Naive thymus-derived CD4-positive, alpha-beta T cell (primary cell): Measurements from ENCODE around the gene TRAM2. TPM values are rescaled to one million over a fixed set of nuclear protein-coding genes. Genes with fewer than 3 reads are reported as not detected.

Experiments used
- ATAC-seq: fragments of 150-1000 bp; cut with Tn5 transposase; 2 replicates; pipeline ENCODE4 v1.10.0; 2021; ENCODE audit warnings: mild to moderate bottlenecking, moderate library complexity
- CTCF ChIA-PET: fragments of 350-600 bp; sonication (Branson Sonifier 250); formaldehyde crosslinking; loops from one replicate; lab custom pipeline; 2021; ENCODE audit warnings: antibody characterized with exemption; lab: Charles Lee
- POLR2A ChIA-PET: fragments of 350-600 bp; sonication (Branson Sonifier 250); formaldehyde crosslinking; loops from one replicate; lab custom pipeline; 2021; ENCODE audit warnings: antibody characterized with exemption, inconsistent platforms; lab: Charles Lee
- DNase-seq, 9 donors: peaks; one replicate each; pipeline versions ENCODE4 v3.0.0 to v3.0.0-alpha.2; 2020 to 2022; ENCODE audit warnings: mixed read lengths in 1 of 9
- H3K27ac ChIP-seq: one replicate; pipeline ENCODE4 v1.7.0; 2013; ENCODE audit warnings: mild to moderate bottlenecking, low read depth, low read length, moderate library complexity
- H3K27me3 ChIP-seq, 2 donors: one replicate each; pipeline ENCODE4 v1.7.0; 2013; ENCODE audit warnings: low read length in 2 of 2, mild to moderate bottlenecking in 2 of 2, moderate library complexity in 2 of 2; ENCODE audit not compliant: control insufficient read depth in 2 of 2, insufficient read depth in 2 of 2
- H3K36me3 ChIP-seq, 3 experiments: 1 replicate in 2 of 3; 2 replicates in 1 of 3; pipeline ENCODE4 v1.7.0; 2013; ENCODE audit warnings: low read length in 3 of 3, mild to moderate bottlenecking in 3 of 3, moderate library complexity in 1 of 3; ENCODE audit not compliant: insufficient read depth in 3 of 3, control insufficient read depth in 2 of 3
- H3K4me1 ChIP-seq, 2 donors: one replicate each; pipeline ENCODE4 v1.7.0; 2013; ENCODE audit warnings: low read length in 2 of 2, mild to moderate bottlenecking in 2 of 2, moderate library complexity in 1 of 2; ENCODE audit not compliant: control insufficient read depth in 2 of 2, insufficient read depth in 2 of 2
- H3K4me3 ChIP-seq: 2 replicates; pipeline ENCODE4 v1.7.0; 2013; ENCODE audit warnings: mild to moderate bottlenecking, low read length
- H3K9me3 ChIP-seq, 3 experiments: 1 replicate in 2 of 3; 2 replicates in 1 of 3; pipeline ENCODE4 v1.7.0; 2013; ENCODE audit warnings: low read length in 3 of 3; ENCODE audit not compliant: control insufficient read depth in 2 of 3
- H3K27ac Mint-ChIP-seq, 9 donors: one replicate each; pipeline ENCODE4 v1.8.0; 2020 to 2022; ENCODE audit warnings: mixed read lengths in 9 of 9, mild to moderate bottlenecking in 8 of 9, moderate library complexity in 5 of 9, inconsistent platforms in 2 of 9
- H3K27me3 Mint-ChIP-seq, 5 donors: one replicate each; pipeline ENCODE4 v1.8.0; 2021 to 2022; ENCODE audit warnings: mixed read lengths in 5 of 5, mild to moderate bottlenecking in 1 of 5
- H3K36me3 Mint-ChIP-seq, 5 donors: one replicate each; pipeline ENCODE4 v1.8.0; 2020 to 2022; ENCODE audit warnings: mixed read lengths in 5 of 5, mild to moderate bottlenecking in 3 of 5, inconsistent platforms in 1 of 5
- H3K4me1 Mint-ChIP-seq, 7 donors: one replicate each; pipeline ENCODE4 v1.8.0; 2020 to 2022; ENCODE audit warnings: mixed read lengths in 7 of 7, mild to moderate bottlenecking in 3 of 7, inconsistent platforms in 1 of 7
- H3K4me3 Mint-ChIP-seq, 10 donors: one replicate each; pipeline ENCODE4 v1.8.0; 2020 to 2022; ENCODE audit warnings: mild to moderate bottlenecking in 10 of 10, mixed read lengths in 10 of 10, moderate library complexity in 6 of 10, inconsistent platforms in 2 of 10
- H3K9me3 Mint-ChIP-seq, 11 donors: one replicate each; pipeline ENCODE4 v1.8.0; 2020 to 2022; ENCODE audit warnings: mixed read lengths in 11 of 11, mild to moderate bottlenecking in 4 of 11, inconsistent platforms in 1 of 11, moderate library complexity in 1 of 11
- intact Hi-C, 2 donors: fragments of 100-400 bp; cut with micrococcal nuclease; formaldehyde crosslinking; loops; one replicate each; pipeline ENCODE4 v1.15.1; 2023
- polyA plus RNA-seq, 2 donors: library from polyadenylated mRNA; unstranded; fragments of 300-500 nt; fragmentation: Illumina TruSeq; gene quantifications; one replicate each; pipeline ENCODE4 v1.2.3, GENCODE V29; 2021
- total RNA-seq, 6 experiments: library from RNA in 5 of 6; stranded (reverse) in 5 of 6; gene quantifications; 1 replicate in 5 of 6; 2 replicates in 1 of 6; pipeline ENCODE4 v1.2.3 and lab custom pipeline; 2021 to 2026

TRAM2 gene
- total and polyA plus RNA-seq, 7 experiments from 2014 or later: 3.2 to 10.9 (median 10.3) TPM

DNA sequence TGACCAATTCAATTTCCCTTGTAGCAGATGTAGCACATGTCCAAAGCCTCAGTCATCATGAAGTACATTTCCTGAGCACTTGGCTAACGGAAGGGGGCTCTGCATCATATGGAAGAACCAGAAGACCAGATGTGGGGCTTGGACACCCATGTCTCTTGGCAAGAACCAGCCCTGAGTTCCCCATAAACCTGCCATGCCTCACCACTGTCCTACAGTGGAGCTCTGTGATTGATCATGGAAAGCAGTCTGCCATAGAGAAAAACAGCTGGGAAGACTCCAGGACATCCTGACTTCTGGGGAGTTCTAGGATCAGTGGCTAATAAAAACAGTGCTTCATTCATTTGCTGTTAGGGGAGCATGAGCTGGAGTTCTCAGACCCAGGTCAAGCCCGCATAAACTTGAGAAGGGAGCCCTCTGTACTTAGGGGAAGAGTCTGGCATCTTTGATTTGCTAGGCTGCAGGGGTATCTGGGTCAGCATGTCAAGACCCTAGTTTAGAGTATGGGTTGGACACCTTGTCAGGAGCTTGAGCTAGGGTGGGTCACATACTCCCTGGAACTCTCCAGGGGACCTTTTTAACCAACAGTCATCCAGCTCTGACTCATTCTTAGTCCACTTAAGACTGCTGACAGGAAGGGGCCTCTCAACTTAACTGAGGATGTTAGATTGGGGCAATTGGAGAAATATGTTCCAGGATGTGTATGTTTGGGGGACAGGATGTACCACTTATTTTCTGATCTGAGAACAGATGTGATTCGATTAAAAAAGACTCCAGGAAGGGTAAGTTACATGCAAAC lies 26.3 kb upstream of the TRAM2 start:
- H3K4me3 Mint-ChIP-seq: no peak overlapping the region
- H3K27ac Mint-ChIP-seq: no peak overlapping the region
- Histone ChIP-seq H3K36me3 (no peaks in the 10 kb centered on the region), H3K27ac (no peak overlapping the region), H3K9me3 (no peaks in the 10 kb centered on the region), H3K27me3 (no peaks in the 10 kb centered on the region), H3K4me1 (no peaks in the 10 kb centered on the region), H3K4me3 (no peak overlapping the region)
- ATAC-seq (no peak), DNase-seq (no peak)
- H3K27me3 Mint-ChIP-seq: peaks cover 0 to 17% (median 6%) of the 10 kb centered on the region in 5 donors
- ChIA-PET CTCF (no interaction called here), POLR2A (no interaction called here)
- intact Hi-C loops: no loop called here
- no peaks in the 10 kb centered on the region for H3K36me3 Mint-ChIP-seq
- H3K9me3 Mint-ChIP-seq: peaks cover 0 to 5% (median 0%) of the 10 kb centered on the region in 11 donors
- H3K4me1 Mint-ChIP-seq: peaks cover 0 to 7% (median 0%) of the 10 kb centered on the region in 7 donors

- Mint-ChIP-seq H3K36me3 (no peaks in the 10 kb centered on the region), H3K27ac (no peak overlapping the region), H3K9me3 (no peaks in the 10 kb centered on the region), H3K27me3 (peaks cover 0 to 9% (median 6%) of the 10 kb centered on the region in 5 donors), H3K4me1 (peaks cover 6 to 27% (median 10%) of the 10 kb centered on the region in 7 donors), H3K4me3 (no peak overlapping the region)
- Histone ChIP-seq H3K4me1 (no peaks in the 10 kb centered on the region), H3K4me3 (no peak overlapping the region), H3K27ac (no peak overlapping the region), H3K9me3 (no peaks in the 10 kb centered on the region), H3K36me3 (no peaks in the 10 kb centered on the region), H3K27me3 (no peaks in the 10 kb centered on the region)
- intact Hi-C loops: loop anchor here (1.0 to 5.0 kb wide), 3 partner anchors 182 to 312 kb away; no protein-coding TSS in a partner anchor
- DNase-seq (no peak), ATAC-seq (no peak)
- ChIA-PET POLR2A (no interaction called here), CTCF (interaction anchor here (1.0 to 2.0 kb wide), 2 partner anchors 54 to 180 kb away, joined by 3 to 9 read pairs; no protein-coding TSS in a partner anchor)
Observed at GRCh38 chr6:52598824-52599190, 21.9 kb upstream of the TRAM2 start.

DNA sequence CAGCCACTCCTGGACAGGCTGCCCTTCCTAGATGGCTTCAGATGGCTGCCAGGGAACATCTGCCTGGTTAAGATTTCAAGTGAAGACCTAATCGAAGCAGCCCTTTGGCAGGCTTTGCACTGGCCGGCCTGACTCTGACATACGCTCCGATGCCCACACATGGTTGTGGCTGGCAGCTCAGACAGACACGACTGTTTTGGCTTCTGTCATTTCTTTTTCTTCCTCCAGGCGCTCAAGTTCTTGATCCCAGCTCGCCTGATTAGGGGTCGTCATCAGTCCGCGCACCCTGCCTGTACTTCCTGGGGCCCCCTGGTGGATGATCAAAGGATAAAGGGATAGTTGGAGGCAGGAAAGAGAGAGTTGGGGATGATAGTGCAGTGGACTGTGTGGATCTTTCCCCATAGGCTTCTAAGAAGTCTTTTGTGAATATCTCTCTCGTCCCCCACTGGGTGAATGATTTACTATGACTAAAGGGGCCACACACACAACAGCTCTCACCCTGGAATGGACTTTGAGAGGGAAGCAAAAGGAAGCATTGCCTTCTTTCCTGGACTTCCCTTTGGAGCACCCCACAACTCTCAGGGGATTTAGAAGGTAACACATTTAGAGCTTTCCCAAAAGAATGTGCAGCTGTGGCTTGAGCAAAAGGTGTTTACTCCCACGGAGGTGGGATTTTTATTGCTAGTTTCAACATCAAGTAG lies 21.4 kb upstream of the TRAM2 start:
- intact Hi-C loops: loop anchor here (1.0 to 5.0 kb wide), 3 partner anchors 181 to 311 kb away; no protein-coding TSS in a partner anchor
- Mint-ChIP-seq H3K27ac (peak overlapping the region in 1 of 9 donors; percentile 32), H3K27me3 (peaks cover 0 to 9% (median 6%) of the 10 kb centered on the region in 5 donors), H3K36me3 (no peaks in the 10 kb centered on the region), H3K4me3 (no peak overlapping the region), H3K9me3 (no peaks in the 10 kb centered on the region), H3K4me1 (peaks cover 6 to 23% (median 10%) of the 10 kb centered on the region in 7 donors)
- DNase-seq (peak in 2 of 9 donors; percentile 8 to 9), ATAC-seq (peak; percentile 38)
- no peak overlapping the region for H3K4me3 ChIP-seq
- H3K27me3 ChIP-seq: no peaks in the 10 kb centered on the region
- ChIA-PET CTCF (interaction anchor here (0.8 to 2.0 kb wide), 2 partner anchors 180 to 183 kb away, joined by 3 to 9 read pairs; no protein-coding TSS in a partner anchor), POLR2A (no interaction called here)
- H3K36me3 ChIP-seq: no peaks in the 10 kb centered on the region
- no peaks in the 10 kb centered on the region for H3K4me1 ChIP-seq
- H3K9me3 ChIP-seq: no peaks in the 10 kb centered on the region
- no peak overlapping the region for H3K27ac ChIP-seq

GRCh38 chr6:52597738-52598122 lies 20.9 kb upstream of the TRAM2 start:
- Mint-ChIP-seq H3K27ac (no peak overlapping the region), H3K4me3 (no peak overlapping the region), H3K36me3 (no peaks in the 10 kb centered on the region), H3K9me3 (no peaks in the 10 kb centered on the region), H3K27me3 (peaks cover 0 to 9% (median 6%) of the 10 kb centered on the region in 5 donors), H3K4me1 (peaks cover 6 to 21% (median 10%) of the 10 kb centered on the region in 7 donors)
- CTCF ChIA-PET: interaction anchor here (0.7 to 2.0 kb wide), 3 partner anchors 179 to 429 kb away, joined by 3 to 9 read pairs (median 3); no protein-coding TSS in a partner anchor
- Histone ChIP-seq H3K27me3 (no peaks in the 10 kb centered on the region), H3K9me3 (no peaks in the 10 kb centered on the region), H3K27ac (no peak overlapping the region), H3K4me1 (no peaks in the 10 kb centered on the region), H3K4me3 (no peak overlapping the region), H3K36me3 (no peaks in the 10 kb centered on the region)
- POLR2A ChIA-PET: no interaction called here
- DNase-seq (no peak), ATAC-seq (no peak)
- intact Hi-C loops: loop anchor here (1.0 to 5.0 kb wide), 3 partner anchors 180 to 311 kb away; no protein-coding TSS in a partner anchor

GRCh38 chr6:52596371-52597028 lies 19.6 kb upstream of the TRAM2 start:
- no peaks in the 10 kb centered on the region for H3K36me3 Mint-ChIP-seq
- peaks cover 6 to 21% (median 10%) of the 10 kb centered on the region in 7 donors for H3K4me1 Mint-ChIP-seq
- no peaks in the 10 kb centered on the region for H3K27me3 ChIP-seq
- H3K4me3 Mint-ChIP-seq: no peak overlapping the region
- POLR2A ChIA-PET: no interaction called here
- CTCF ChIA-PET: interaction anchor here (0.7 to 1.5 kb wide), 3 partner anchors 56 to 333 kb away, joined by 3 to 6 read pairs (median 3); no protein-coding TSS in a partner anchor
- H3K9me3 Mint-ChIP-seq: no peaks in the 10 kb centered on the region
- no peaks in the 10 kb centered on the region for H3K4me1 ChIP-seq
- no peaks in the 10 kb centered on the region for H3K9me3 ChIP-seq
- H3K27ac ChIP-seq: no peak overlapping the region
- no peak overlapping the region for H3K27ac Mint-ChIP-seq
- H3K4me3 ChIP-seq: no peak overlapping the region
- peak; percentile 51 for ATAC-seq
- no peaks in the 10 kb centered on the region for H3K36me3 ChIP-seq
- intact Hi-C loops: loop anchor here in 1 of 2 donors (5.0 kb wide), 1 partner anchor 179 kb away; no protein-coding TSS in a partner anchor
- peaks cover 0 to 6% (median 5%) of the 10 kb centered on the region in 5 donors for H3K27me3 Mint-ChIP-seq
- DNase-seq: no peak

GRCh38 chr6:52595796-52596130 lies 18.9 kb upstream of the TRAM2 start:
- ATAC-seq (no peak), DNase-seq (no peak)
- Histone ChIP-seq H3K4me3 (no peak overlapping the region), H3K27ac (no peak overlapping the region), H3K36me3 (no peaks in the 10 kb centered on the region), H3K27me3 (no peaks in the 10 kb centered on the region), H3K9me3 (no peaks in the 10 kb centered on the region), H3K4me1 (no peaks in the 10 kb centered on the region)
- H3K27me3 Mint-ChIP-seq: peaks cover 0 to 3% (median 0%) of the 10 kb centered on the region in 5 donors
- no peak overlapping the region for H3K4me3 Mint-ChIP-seq
- H3K9me3 Mint-ChIP-seq: no peaks in the 10 kb centered on the region
- POLR2A ChIA-PET: no interaction called here
- no peak overlapping the region for H3K27ac Mint-ChIP-seq
- intact Hi-C loops: loop anchor here in 1 of 2 donors (5.0 kb wide), 1 partner anchor 178 kb away; no protein-coding TSS in a partner anchor
- CTCF ChIA-PET: interaction anchor here (1.2 to 1.5 kb wide), 2 partner anchors 57 to 188 kb away, joined by 3 to 6 read pairs; no protein-coding TSS in a partner anchor
- H3K36me3 Mint-ChIP-seq: no peaks in the 10 kb centered on the region
- H3K4me1 Mint-ChIP-seq: peaks cover 6 to 21% (median 10%) of the 10 kb centered on the region in 7 donors
